HepG2 (cell line): ENCODE data around the gene TEX22. TPM values are rescaled to one million over a fixed set of nuclear protein-coding genes. Genes with fewer than 3 reads are reported as not detected.
A peak's percentile ranks its signal among the peaks of the same experiment; 100 is the strongest.

Source experiments
- AHR ChIP-seq: IDR thresholded peaks from 2 replicates; pipeline ENCODE4 v1.6.1; 2018; ENCODE audit warnings: missing genetic modification reagents, missing compliant biosample characterization
- CCAR2 ChIP-seq: fragments of 200-400 bp; formaldehyde crosslinking; optimal IDR thresholded peaks from 2 replicates; pipeline ENCODE3; 2018; ENCODE audit warnings: low read depth, mild to moderate bottlenecking, low read length, moderate library complexity
- CREB1 ChIP-seq, 2 experiments: fragments of 450-650 bp in 1 of 2; IDR thresholded peaks; 2 replicates each; pipeline ENCODE4 v1.6.1; 2016 to 2017; ENCODE audit warnings: control low read depth in 1 of 2, mild to moderate bottlenecking in 1 of 2, missing compliant biosample characterization in 1 of 2, missing genetic modification characterization in 1 of 2
- E2F1 ChIP-seq: sonication (generic); formaldehyde crosslinking; IDR thresholded peaks from 2 replicates; pipeline ENCODE4 v1.5.0; 2020; ENCODE audit warnings: missing genetic modification reagents
- ELF3 ChIP-seq: IDR thresholded peaks from 2 replicates; pipeline ENCODE4 v1.6.1; 2016; ENCODE audit warnings: missing genetic modification reagents, missing compliant biosample characterization
- ETV5 ChIP-seq: IDR thresholded peaks from 2 replicates; pipeline ENCODE4 v1.6.1; 2018; ENCODE audit warnings: missing biosample characterization, missing genetic modification reagents, inconsistent platforms, borderline replicate concordance
- GTF2F1 ChIP-seq: fragments of 150-350 bp; IDR thresholded peaks from 2 replicates; pipeline ENCODE4 v1.6.1; 2014; ENCODE audit warnings: low read length
- JARID2 ChIP-seq: sonication (generic); formaldehyde crosslinking; IDR thresholded peaks from 2 replicates; pipeline ENCODE4 v1.8.1; 2023; ENCODE audit warnings: missing genetic modification reagents, inconsistent platforms; ENCODE audit not compliant: insufficient replicate concordance
- PAXIP1 ChIP-seq: sonication (generic); formaldehyde crosslinking; conservative IDR thresholded peaks from 2 replicates; pipeline ENCODE4 v1.4.0; 2020; ENCODE audit warnings: mild to moderate bottlenecking, missing genetic modification reagents, moderate library complexity
- REXO4 ChIP-seq: sonication (generic); formaldehyde crosslinking; IDR thresholded peaks from 2 replicates; pipeline ENCODE4 v1.8.0; 2022; ENCODE audit warnings: missing genetic modification reagents, mild to moderate bottlenecking, borderline replicate concordance
- SATB2 ChIP-seq: sonication (generic); formaldehyde crosslinking; IDR thresholded peaks from 2 replicates; pipeline ENCODE4 v1.5.0; 2020; ENCODE audit warnings: missing genetic modification reagents
- STAG1 ChIP-seq: sonication (generic); formaldehyde crosslinking; IDR thresholded peaks from 2 replicates; pipeline ENCODE4 v1.4.0; 2020; ENCODE audit warnings: missing genetic modification reagents
- ZBTB3 ChIP-seq: sonication (generic); formaldehyde crosslinking; IDR thresholded peaks from 2 replicates; pipeline ENCODE4 v1.4.0; 2020; ENCODE audit warnings: low read depth, mild to moderate bottlenecking, moderate library complexity, missing genetic modification reagents, borderline replicate concordance
- ZBTB7A ChIP-seq: sonication (generic); formaldehyde crosslinking; IDR thresholded peaks from 2 replicates; pipeline ENCODE4 v1.8.0; 2022; ENCODE audit warnings: mild to moderate bottlenecking, missing genetic modification reagents
- ZMYM2 ChIP-seq: sonication (generic); formaldehyde crosslinking; IDR thresholded peaks from 2 replicates; pipeline ENCODE4 v1.8.0; 2022; ENCODE audit warnings: mild to moderate bottlenecking, missing genetic modification reagents
- ZNF124 ChIP-seq: sonication (generic); formaldehyde crosslinking; IDR thresholded peaks from 2 replicates; pipeline ENCODE4 v1.4.0; 2020; ENCODE audit warnings: missing genetic modification reagents
- ZNF225 ChIP-seq: sonication (generic); formaldehyde crosslinking; IDR thresholded peaks from 2 replicates; pipeline ENCODE4 v1.4.0; 2020; ENCODE audit warnings: mild to moderate bottlenecking, missing genetic modification reagents
- ZNF275 ChIP-seq: sonication (generic); formaldehyde crosslinking; IDR thresholded peaks from 2 replicates; pipeline ENCODE4 v1.8.0; 2022; ENCODE audit warnings: missing genetic modification reagents, mild to moderate bottlenecking, inconsistent platforms, borderline replicate concordance
- ZNF282 ChIP-seq: fragments of 450-650 bp; IDR thresholded peaks from 2 replicates; pipeline ENCODE4 v1.6.1; 2018; ENCODE audit not compliant: partially characterized antibody
- ZNF333 ChIP-seq: sonication (generic); formaldehyde crosslinking; IDR thresholded peaks from 2 replicates; pipeline ENCODE4 v1.4.0; 2020; ENCODE audit warnings: mild to moderate bottlenecking, missing genetic modification reagents, borderline replicate concordance
- ZNF569 ChIP-seq: sonication (generic); formaldehyde crosslinking; IDR thresholded peaks from 2 replicates; pipeline ENCODE4 v1.5.0; 2020; ENCODE audit warnings: mild to moderate bottlenecking, missing genetic modification reagents, moderate library complexity, borderline replicate concordance
- ZNF670 ChIP-seq: sonication (generic); formaldehyde crosslinking; IDR thresholded peaks from 2 replicates; pipeline ENCODE4 v1.8.0; 2022; ENCODE audit warnings: mild to moderate bottlenecking, missing genetic modification reagents, borderline replicate concordance
- ZNF773 ChIP-seq: sonication (generic); formaldehyde crosslinking; IDR thresholded peaks from 2 replicates; pipeline ENCODE4 v1.4.0; 2020; ENCODE audit warnings: missing genetic modification reagents, borderline replicate concordance
- ZSCAN12 ChIP-seq: sonication (generic); formaldehyde crosslinking; IDR thresholded peaks from 2 replicates; pipeline ENCODE4 v1.9.0; 2021; ENCODE audit warnings: mild to moderate bottlenecking, missing genetic modification reagents
- polyA plus RNA-seq, 8 experiments: library from polyadenylated mRNA; depleted of rRNA in 3 of 8; stranded (reverse) in 7 of 8; unstranded in 1 of 8; fragments of >200 nt; fragmentation: Illumina TruSeq in 4 of 8; extraction: Trizol in 4 of 8; gene quantifications; 2 replicates each; pipeline versions ENCODE4 v1.2.1 to v1.2.3, GENCODE V29; 2011 to 2016; ENCODE audit warnings: low read depth in 4 of 8, missing spikeins in 1 of 8, mixed read lengths in 1 of 8; ENCODE audit not compliant: insufficient read depth in 1 of 8
- total RNA-seq, 5 experiments: library from RNA; depleted of rRNA; stranded (reverse); fragments of >200 nt; fragmentation: Illumina TruSeq; extraction: Trizol; gene quantifications; 2 replicates each; pipeline ENCODE4 v1.2.3, GENCODE V29; 2016; ENCODE audit warnings: low read depth in 1 of 5

Gene TEX22
- total and polyA plus RNA-seq, 2 of the 13 experiments (the other 11 are each of a cell fraction or from before 2014, with no cell fraction given), result 0.07 to 0.27 TPM

GRCh38 chr14:105419195-105420091 is 21.1 kb downstream of the TEX22 start, which contains the start of gene MTA1 (continued):
- TF ChIP-seq ZNF670 (CRISPR knock-in tag) (peak; percentile 55; the same call in 1 of the 2 replicates), PAXIP1 (CRISPR knock-in tag) (peak; percentile 43; the same call in 1 of the 2 replicates), ZMYM2 (CRISPR knock-in tag) (no peak), ETV5 (CRISPR knock-in tag) (peak; percentile 40; the same call in 1 of the 2 replicates), ZNF333 (no peak), CCAR2 (no peak), ZBTB7A (peak; percentile 89), E2F1 (peak; percentile 65; the same call in 1 of the 2 replicates), SATB2 (0 out of 2 replicates have a peak, but pooled peaks have one; percentile 32), ZNF282 (no peak), CREB1 (IDR thresholded peaks at IDR 0.05) (no peak), CREB1 (CRISPR knock-in tag; IDR thresholded peaks at IDR 0.05) (no peak), ZSCAN12 (no peak), ZNF275 (CRISPR knock-in tag) (no peak), JARID2 (CRISPR knock-in tag) (peak; percentile 59), STAG1 (CRISPR knock-in tag) (no peak), GTF2F1 (no peak), ZBTB3 (CRISPR knock-in tag) (0 out of 2 replicates have a peak, but pooled peaks have one; percentile 16), ZNF773 (CRISPR knock-in tag) (peak; percentile 57; the same call in 1 of the 2 replicates), ZNF225 (CRISPR knock-in tag) (0 out of 2 replicates have a peak, but pooled peaks have one; percentile 46), ELF3 (CRISPR knock-in tag) (no peak; the same call in 1 of the 2 replicates), ZNF124 (CRISPR knock-in tag) (peak; percentile 66; the same call in 1 of the 2 replicates), ZNF569 (CRISPR knock-in tag) (no peak), AHR (CRISPR knock-in tag) (peak; percentile 70; the same call in 1 of the 2 replicates), REXO4 (no peak)
